Measurements from ENCODE around the gene SEMA3F. TPM values are rescaled to one million over a fixed set of nuclear protein-coding genes. Genes with fewer than 3 reads are reported as not detected.
A peak's percentile ranks its signal among the peaks of the same experiment; 100 is the strongest.

Gene SEMA3F
- total RNA-seq, 1 donor from 2014 or later: 10.2 TPM

DNA sequence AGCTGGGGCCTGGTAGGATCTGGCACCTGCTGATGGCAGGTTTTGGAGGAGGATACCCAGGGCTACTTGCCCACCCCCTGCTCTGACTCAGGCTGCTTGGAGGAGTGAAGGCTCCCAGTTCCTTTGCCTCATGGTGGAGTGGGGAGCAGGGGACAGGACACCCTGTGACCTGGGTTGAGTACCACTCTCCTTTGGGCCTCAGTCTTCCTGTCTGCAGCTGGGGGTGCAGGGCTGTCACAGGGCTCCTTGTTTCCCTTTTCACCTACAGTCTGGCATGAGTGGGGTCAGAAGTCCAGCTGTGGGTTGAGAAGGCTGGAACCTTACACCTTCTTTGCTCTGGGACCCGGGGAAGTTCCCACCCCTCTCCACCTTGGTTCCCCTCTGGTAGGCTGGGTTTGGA, 14.7 kb downstream of the SEMA3F start:
- H3K4me3 ChIP-seq: no peak overlapping the region
- H3K36me3 ChIP-seq: peaks cover 6% of the 10 kb centered on the region
- no peaks in the 10 kb centered on the region for H3K9me3 ChIP-seq (replicated peaks)
- H3K27ac ChIP-seq (replicated peaks): peak overlapping the region; percentile 88
- no peaks in the 10 kb centered on the region for H3K27me3 ChIP-seq (ENCODE audit: low read depth)
- no peak for DNase-seq
- peaks cover 84% of the 10 kb centered on the region for H3K4me1 ChIP-seq
- intact Hi-C loops (cut with micrococcal nuclease): no loop called here
- TF ChIP-seq, protein P1, sequence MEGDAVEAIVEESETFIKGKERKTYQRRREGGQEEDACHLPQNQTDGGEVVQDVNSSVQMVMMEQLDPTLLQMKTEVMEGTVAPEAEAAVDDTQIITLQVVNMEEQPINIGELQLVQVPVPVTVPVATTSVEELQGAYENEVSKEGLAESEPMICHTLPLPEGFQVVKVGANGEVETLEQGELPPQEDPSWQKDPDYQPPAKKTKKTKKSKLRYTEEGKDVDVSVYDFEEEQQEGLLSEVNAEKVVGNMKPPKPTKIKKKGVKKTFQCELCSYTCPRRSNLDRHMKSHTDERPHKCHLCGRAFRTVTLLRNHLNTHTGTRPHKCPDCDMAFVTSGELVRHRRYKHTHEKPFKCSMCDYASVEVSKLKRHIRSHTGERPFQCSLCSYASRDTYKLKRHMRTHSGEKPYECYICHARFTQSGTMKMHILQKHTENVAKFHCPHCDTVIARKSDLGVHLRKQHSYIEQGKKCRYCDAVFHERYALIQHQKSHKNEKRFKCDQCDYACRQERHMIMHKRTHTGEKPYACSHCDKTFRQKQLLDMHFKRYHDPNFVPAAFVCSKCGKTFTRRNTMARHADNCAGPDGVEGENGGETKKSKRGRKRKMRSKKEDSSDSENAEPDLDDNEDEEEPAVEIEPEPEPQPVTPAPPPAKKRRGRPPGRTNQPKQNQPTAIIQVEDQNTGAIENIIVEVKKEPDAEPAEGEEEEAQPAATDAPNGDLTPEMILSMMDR (IDR thresholded peaks at IDR 0.05; ENCODE audit: borderline replicate concordance): no peak

DNA sequence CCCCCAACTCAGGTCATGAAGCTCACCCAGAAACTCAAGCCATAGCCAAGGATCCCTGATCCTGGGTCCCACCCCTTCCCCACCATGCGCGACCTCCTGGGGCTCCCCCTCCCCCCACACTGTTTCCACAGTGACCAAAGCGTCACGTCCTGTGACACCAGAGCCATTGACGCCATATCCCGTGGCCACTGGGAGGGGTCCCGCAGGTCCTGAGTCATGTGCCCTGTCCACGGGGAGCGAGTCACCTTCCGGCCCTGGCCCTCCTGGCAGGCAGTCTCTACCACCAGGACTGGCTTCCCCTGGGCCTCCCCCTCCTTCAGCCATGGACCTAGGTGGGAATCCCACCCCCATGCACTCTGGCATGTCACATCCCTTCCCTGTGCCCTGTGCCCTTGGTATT, 15.6 kb downstream of the SEMA3F start:
- peak; percentile 55 for DNase-seq
- peaks cover 75% of the 10 kb centered on the region for H3K4me1 ChIP-seq
- intact Hi-C loops (cut with micrococcal nuclease): no loop called here

DNA sequence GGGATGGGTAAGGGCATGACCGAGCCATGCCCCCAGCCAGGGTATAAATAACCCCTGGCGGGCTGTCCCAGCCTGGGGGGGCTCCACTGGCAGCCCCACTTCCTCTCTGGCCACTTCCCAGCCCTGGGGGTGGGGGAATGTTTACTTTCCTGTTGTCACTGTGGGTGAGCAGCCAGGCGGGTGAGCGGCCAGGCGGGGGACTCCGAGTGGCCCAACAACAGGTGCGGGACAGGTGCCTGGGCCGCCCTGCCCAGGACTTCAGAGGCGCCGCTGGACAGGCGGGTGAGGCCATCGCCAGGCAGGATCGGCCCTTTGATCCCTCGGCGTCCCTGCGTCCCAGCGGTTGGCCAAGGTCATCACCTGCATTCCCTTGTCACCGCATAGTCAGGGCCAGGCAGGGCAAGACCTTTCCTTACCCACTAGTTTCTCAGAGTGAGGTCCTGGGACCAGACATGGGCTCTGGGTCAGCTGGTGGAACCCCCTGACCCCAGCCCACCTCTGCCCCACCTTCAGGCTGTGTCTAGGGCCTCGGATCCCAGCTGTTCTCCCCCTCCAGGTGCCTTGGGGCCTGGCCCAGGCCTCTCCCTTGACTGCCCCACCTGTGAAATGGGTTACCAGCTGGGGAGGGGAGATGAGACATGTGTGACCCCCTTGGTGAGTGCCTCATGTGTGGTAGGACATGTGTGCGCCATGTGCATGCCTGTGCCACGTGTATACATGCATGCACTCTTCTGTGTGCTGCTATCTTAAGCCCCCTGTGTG, 16.6 kb downstream of the SEMA3F start:
- DNase-seq: no peak
- H3K4me1 ChIP-seq: peaks cover 65% of the 10 kb centered on the region
- peaks cover 6% of the 10 kb centered on the region for H3K36me3 ChIP-seq
- no peaks in the 10 kb centered on the region for H3K9me3 ChIP-seq (replicated peaks)
- H3K4me3 ChIP-seq: no peak overlapping the region
- H3K27ac ChIP-seq (replicated peaks): peak overlapping the region; percentile 88
- TF ChIP-seq, protein P1 (IDR thresholded peaks at IDR 0.05; ENCODE audit: borderline replicate concordance): no peak
- intact Hi-C loops (cut with micrococcal nuclease): no loop called here
- no peaks in the 10 kb centered on the region for H3K27me3 ChIP-seq (ENCODE audit: low read depth)

More for the DNA sequence above, 15.6 kb downstream of the SEMA3F start:
- Histone ChIP-seq H3K4me3 (no peak overlapping the region), H3K27ac (replicated peaks) (peak overlapping the region; percentile 88), H3K27me3 (ENCODE audit: low read depth) (no peaks in the 10 kb centered on the region), H3K36me3 (peaks cover 6% of the 10 kb centered on the region), H3K9me3 (replicated peaks) (no peaks in the 10 kb centered on the region)
- TF ChIP-seq, protein P1 (IDR thresholded peaks at IDR 0.05; ENCODE audit: borderline replicate concordance): no peak

DNA sequence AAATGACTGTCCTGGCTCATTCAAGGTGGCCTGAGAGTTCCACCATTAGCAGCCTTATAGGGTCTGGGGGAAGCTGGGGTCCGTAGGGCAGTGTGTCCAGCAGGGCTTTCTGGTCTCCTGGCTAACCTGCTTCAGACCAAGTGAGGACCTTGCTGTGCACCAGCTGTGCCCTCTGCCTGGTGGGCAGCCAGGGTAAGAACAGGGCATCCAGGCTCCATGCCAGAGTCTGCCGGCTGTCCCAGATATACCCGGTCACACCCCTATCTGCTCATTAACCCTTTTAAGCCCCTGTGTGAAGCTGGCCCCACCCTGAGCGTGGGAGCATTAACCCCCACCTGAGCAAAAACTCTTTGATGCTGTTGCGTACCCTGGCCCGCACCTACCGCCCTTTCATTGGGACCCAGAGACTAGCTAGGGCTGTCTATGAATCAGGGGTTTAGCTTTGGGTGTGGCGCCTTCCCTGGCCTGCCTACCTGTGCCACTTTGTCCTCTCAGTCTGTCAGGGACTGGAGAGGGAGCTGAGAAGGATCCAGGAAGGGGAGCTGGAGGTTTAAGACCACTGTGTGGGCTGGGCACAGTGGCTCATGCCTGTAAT, 17.6 kb downstream of the SEMA3F start:
- Histone ChIP-seq H3K4me3 (no peak overlapping the region), H3K4me1 (peaks cover 55% of the 10 kb centered on the region), H3K27me3 (ENCODE audit: low read depth) (no peaks in the 10 kb centered on the region), H3K9me3 (replicated peaks) (no peaks in the 10 kb centered on the region), H3K36me3 (peaks cover 6% of the 10 kb centered on the region), H3K27ac (replicated peaks) (peak overlapping the region; percentile 30)
- DNase-seq: peak; percentile 41
- intact Hi-C loops (cut with micrococcal nuclease): no loop called here
- TF ChIP-seq, protein P1 (IDR thresholded peaks at IDR 0.05; ENCODE audit: borderline replicate concordance): no peak

DNA sequence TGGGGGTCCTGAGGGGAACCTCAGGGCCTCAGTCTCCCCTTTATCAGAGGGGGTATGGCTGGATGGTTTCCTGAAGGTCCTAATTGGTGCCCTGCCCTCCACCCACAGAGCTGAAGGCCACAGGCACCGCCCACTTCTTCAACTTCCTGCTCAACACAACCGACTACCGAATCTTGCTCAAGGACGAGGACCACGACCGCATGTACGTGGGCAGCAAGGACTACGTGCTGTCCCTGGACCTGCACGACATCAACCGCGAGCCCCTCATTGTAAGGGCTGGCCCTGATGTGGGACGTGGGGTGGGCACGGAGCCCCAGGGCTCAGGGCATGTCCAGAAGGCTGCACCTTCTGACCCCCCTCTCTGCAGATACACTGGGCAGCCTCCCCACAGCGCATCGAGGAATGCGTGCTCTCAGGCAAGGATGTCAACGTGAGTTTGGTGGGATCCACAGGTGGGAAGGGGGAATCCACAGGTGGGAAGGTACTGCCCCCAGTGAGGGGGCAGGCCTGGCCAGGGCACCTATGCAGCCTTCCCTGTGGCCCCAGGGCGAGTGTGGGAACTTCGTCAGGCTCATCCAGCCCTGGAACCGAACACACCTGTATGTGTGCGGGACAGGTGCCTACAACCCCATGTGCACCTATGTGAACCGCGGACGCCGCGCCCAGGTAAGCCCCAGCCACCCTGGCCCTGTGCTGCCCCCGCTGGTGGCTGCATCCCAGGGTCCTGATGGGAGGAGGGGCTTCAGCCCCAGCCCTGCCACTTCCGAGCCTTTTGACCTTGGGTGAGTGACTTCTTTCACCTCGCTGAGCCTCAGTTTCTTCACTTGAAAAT, 18.8 kb downstream of the SEMA3F start:
- Histone ChIP-seq H3K36me3 (peaks cover 6% of the 10 kb centered on the region), H3K27ac (replicated peaks) (no peak overlapping the region), H3K9me3 (replicated peaks) (no peaks in the 10 kb centered on the region), H3K27me3 (ENCODE audit: low read depth) (no peaks in the 10 kb centered on the region), H3K4me1 (peaks cover 43% of the 10 kb centered on the region), H3K4me3 (no peak overlapping the region)
- no peak for DNase-seq
- intact Hi-C loops (cut with micrococcal nuclease): no loop called here
- TF ChIP-seq, protein P1 (IDR thresholded peaks at IDR 0.05; ENCODE audit: borderline replicate concordance): no peak

All from left ventricle myocardium inferior (tissue), 1 donor.